ENCODE measurements around the gene PLCZ1. TPM values are rescaled to one million over a fixed set of nuclear protein-coding genes. Genes with fewer than 3 reads are reported as not detected.
"Not testable (repeated sequence)": the region's sequence is repeated elsewhere in the genome, so short reads cannot be mapped to it uniquely, and the experiment has no call there.

Gene PLCZ1, protein sequence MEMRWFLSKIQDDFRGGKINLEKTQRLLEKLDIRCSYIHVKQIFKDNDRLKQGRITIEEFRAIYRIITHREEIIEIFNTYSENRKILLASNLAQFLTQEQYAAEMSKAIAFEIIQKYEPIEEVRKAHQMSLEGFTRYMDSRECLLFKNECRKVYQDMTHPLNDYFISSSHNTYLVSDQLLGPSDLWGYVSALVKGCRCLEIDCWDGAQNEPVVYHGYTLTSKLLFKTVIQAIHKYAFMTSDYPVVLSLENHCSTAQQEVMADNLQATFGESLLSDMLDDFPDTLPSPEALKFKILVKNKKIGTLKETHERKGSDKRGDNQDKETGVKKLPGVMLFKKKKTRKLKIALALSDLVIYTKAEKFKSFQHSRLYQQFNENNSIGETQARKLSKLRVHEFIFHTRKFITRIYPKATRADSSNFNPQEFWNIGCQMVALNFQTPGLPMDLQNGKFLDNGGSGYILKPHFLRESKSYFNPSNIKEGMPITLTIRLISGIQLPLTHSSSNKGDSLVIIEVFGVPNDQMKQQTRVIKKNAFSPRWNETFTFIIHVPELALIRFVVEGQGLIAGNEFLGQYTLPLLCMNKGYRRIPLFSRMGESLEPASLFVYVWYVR
- not detected for total RNA-seq (2013)
- polyA plus RNA-seq (not detected), polyA minus RNA-seq (not detected in 2 replicates), total RNA-seq (0 to 2.0 (median 0.25) reads per million in 11 experiments)

DNA sequence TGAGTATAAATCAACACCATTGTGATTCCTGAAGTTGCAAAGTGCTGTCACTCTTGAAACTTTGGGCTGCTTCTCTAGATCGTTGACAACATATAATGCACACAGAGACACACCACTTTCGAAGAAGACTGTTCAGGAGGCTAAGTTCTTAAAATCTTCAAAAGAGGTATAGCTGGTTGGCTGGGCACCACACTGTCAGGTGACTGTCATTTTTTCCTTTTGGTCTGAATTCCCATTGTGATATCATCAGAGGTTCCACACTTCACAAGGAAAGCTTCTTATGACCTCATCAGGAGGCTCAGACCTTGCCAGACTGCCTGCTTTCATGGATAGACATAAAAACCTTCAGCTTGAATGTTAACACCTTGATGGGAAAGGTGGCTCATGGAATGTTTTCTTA lies at the start of gene PLCZ1, which contains the start of gene CAPZA3:
PLCZ1 (minus strand) TSS at position 194 of the 400 bp plus-strand sequence. CDS start 641 bp downstream, outside the sequence.
CAPZA3 (plus strand) TSS at position 301 of the 400 bp plus-strand sequence. CDS start 150 bp downstream, outside the sequence.
- TF ChIP-seq, protein P1, sequence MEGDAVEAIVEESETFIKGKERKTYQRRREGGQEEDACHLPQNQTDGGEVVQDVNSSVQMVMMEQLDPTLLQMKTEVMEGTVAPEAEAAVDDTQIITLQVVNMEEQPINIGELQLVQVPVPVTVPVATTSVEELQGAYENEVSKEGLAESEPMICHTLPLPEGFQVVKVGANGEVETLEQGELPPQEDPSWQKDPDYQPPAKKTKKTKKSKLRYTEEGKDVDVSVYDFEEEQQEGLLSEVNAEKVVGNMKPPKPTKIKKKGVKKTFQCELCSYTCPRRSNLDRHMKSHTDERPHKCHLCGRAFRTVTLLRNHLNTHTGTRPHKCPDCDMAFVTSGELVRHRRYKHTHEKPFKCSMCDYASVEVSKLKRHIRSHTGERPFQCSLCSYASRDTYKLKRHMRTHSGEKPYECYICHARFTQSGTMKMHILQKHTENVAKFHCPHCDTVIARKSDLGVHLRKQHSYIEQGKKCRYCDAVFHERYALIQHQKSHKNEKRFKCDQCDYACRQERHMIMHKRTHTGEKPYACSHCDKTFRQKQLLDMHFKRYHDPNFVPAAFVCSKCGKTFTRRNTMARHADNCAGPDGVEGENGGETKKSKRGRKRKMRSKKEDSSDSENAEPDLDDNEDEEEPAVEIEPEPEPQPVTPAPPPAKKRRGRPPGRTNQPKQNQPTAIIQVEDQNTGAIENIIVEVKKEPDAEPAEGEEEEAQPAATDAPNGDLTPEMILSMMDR (IDR thresholded peaks at IDR 0.05) = no peak
- intact Hi-C loops (cut with micrococcal nuclease) = no loop called here
- no peak within 1 kb of the TSS for H3K27ac Mint-ChIP-seq
- H3K79me2 ChIP-seq (ENCODE audit: insufficient read depth, low read length) = no peaks in the 10 kb centered on the region
- WGBS (ENCODE audit: insufficient coverage) = 100% methylated on average over 1 of the region's 2 CpGs
- H3K4me1 ChIP-seq (ENCODE audit: control insufficient read depth in 1 of 2, insufficient read depth in 2 of 2, low read length in 2 of 2) = no peaks in the 10 kb centered on the region
- H3K4me3 Mint-ChIP-seq = no peak within 1 kb of the TSS
- no peaks in the 10 kb centered on the region for H3K27me3 Mint-ChIP-seq (ENCODE audit: low read depth in 3 of 3)
- H3K9me3 Mint-ChIP-seq = peaks cover 3 to 14% (median 8%) of the 10 kb centered on the region in 7 donors
- H3K9me3 ChIP-seq (replicated peaks in 1 of 2; ENCODE audit: control insufficient read depth in 1 of 2, insufficient read depth in 1 of 2, low read length in 2 of 2) = peaks cover 4 to 10% of the 10 kb centered on the region in 2 donors
- H3K4me1 Mint-ChIP-seq = no peaks in the 10 kb centered on the region
- H3K4me2 ChIP-seq (replicated peaks; ENCODE audit: extremely low read depth, low read length, poor library complexity, severe bottlenecking) = no peak within 1 kb of the TSS
- no peak for DNase-seq
- H3K27me3 ChIP-seq (ENCODE audit: control insufficient read depth in 2 of 2, insufficient read depth in 2 of 2, low read length in 2 of 2) = no peaks in the 10 kb centered on the region
- H3K9ac ChIP-seq (ENCODE audit: insufficient read depth, low read length, poor library complexity, severe bottlenecking) = no peak within 1 kb of the TSS
- H2AFZ ChIP-seq (ENCODE audit: insufficient read depth, low read depth, low read length, poor library complexity, severe bottlenecking) = no peak within 1 kb of the TSS
- no peaks in the 10 kb centered on the region for H3K36me3 Mint-ChIP-seq
- no peaks in the 10 kb centered on the region for H3K36me3 ChIP-seq (replicated peaks in 1 of 2; ENCODE audit: control insufficient read depth in 1 of 2, insufficient read depth in 2 of 2, low read length in 2 of 2)
- H4K20me1 ChIP-seq (ENCODE audit: insufficient read depth, low read length) = no peaks in the 10 kb centered on the region
- no peak within 1 kb of the TSS for H3K27ac ChIP-seq (ENCODE audit: low read depth in 1 of 2, low read length in 2 of 2)
- H3K4me3 ChIP-seq (replicated peaks in 1 of 3; ENCODE audit: low read depth in 2 of 3, low read length in 3 of 3) = no peak within 1 kb of the TSS

GRCh38 chr12:18785465-18785864 lies 47.7 kb upstream of the PLCZ1 start:
- H3K9ac ChIP-seq (ENCODE audit: insufficient read depth, low read length, poor library complexity, severe bottlenecking); H3K4me3 Mint-ChIP-seq; H3K36me3 Mint-ChIP-seq; H3K4me2 ChIP-seq (replicated peaks; ENCODE audit: extremely low read depth, low read length, poor library complexity, severe bottlenecking); H3K79me2 ChIP-seq (ENCODE audit: insufficient read depth, low read length); intact Hi-C loops (cut with micrococcal nuclease); H3K9me3 ChIP-seq (replicated peaks in 1 of 2; ENCODE audit: control insufficient read depth in 1 of 2, insufficient read depth in 1 of 2, low read length in 2 of 2); H4K20me1 ChIP-seq (ENCODE audit: insufficient read depth, low read length); DNase-seq; H3K4me3 ChIP-seq (replicated peaks in 1 of 3; ENCODE audit: low read depth in 2 of 3, low read length in 3 of 3); H3K36me3 ChIP-seq (replicated peaks in 1 of 2; ENCODE audit: control insufficient read depth in 1 of 2, insufficient read depth in 2 of 2, low read length in 2 of 2); H3K4me1 Mint-ChIP-seq; H3K27me3 Mint-ChIP-seq (ENCODE audit: low read depth in 3 of 3); H3K27ac Mint-ChIP-seq; H3K4me1 ChIP-seq (ENCODE audit: control insufficient read depth in 1 of 2, insufficient read depth in 2 of 2, low read length in 2 of 2); H3K27me3 ChIP-seq (ENCODE audit: control insufficient read depth in 2 of 2, insufficient read depth in 2 of 2, low read length in 2 of 2); H2AFZ ChIP-seq (ENCODE audit: insufficient read depth, low read depth, low read length, poor library complexity, severe bottlenecking); H3K27ac ChIP-seq (ENCODE audit: low read depth in 1 of 2, low read length in 2 of 2): not testable (repeated sequence)
- H3K9me3 Mint-ChIP-seq = peaks cover 8 to 28% (median 18%) of the 10 kb centered on the region in 7 donors
- no CpG with 5 or more reads among the region's 8 CpGs for WGBS (ENCODE audit: insufficient coverage)

All from CD14-positive monocyte (primary cell).